Astrocyte of the spinal cord (primary cell): ENCODE data around the gene PARP16.

Experiments used
- DNase-seq: peaks from one replicate; pipeline ENCODE4 v3.0.0; 2011; ENCODE audit warnings: low read depth, low spot score
- H3K4me3 ChIP-seq: 2 replicates; pipeline ENCODE4 v1.5.1; 2011; ENCODE audit warnings: low read depth, mild to moderate bottlenecking, low read length, moderate library complexity
- CTCF ChIP-seq: IDR thresholded peaks from 2 replicates; pipeline ENCODE4 v1.5.1; 2012; ENCODE audit warnings: low read depth, mild to moderate bottlenecking, low read length, inconsistent platforms
- in situ Hi-C: cut with HindIII; loops from 2 replicates; pipeline ENCODE4 v1.10.0; 2017; ENCODE audit warnings: low sequenced_read_pairs

PARP16 gene

GRCh38 chr15:65332391-65333147 is 45.9 kb upstream of the PARP16 start:
- in situ Hi-C loops, result no loop called here
- no peak for DNase-seq
- no peak for TF ChIP-seq CTCF
- H3K4me3 ChIP-seq, result no peak overlapping the region

GRCh38 chr15:65331811-65332210 is 45.1 kb upstream of the PARP16 start:
- no peak for DNase-seq
- in situ Hi-C loops, result no loop called here
- no peak overlapping the region for H3K4me3 ChIP-seq
- TF ChIP-seq CTCF, result no peak

- in situ Hi-C loops, result no loop called here
- DNase-seq, result no peak
- no peak for TF ChIP-seq CTCF
- no peak overlapping the region for H3K4me3 ChIP-seq
Observed at GRCh38 chr15:65330934-65331645, 44.4 kb upstream of the PARP16 start.

GRCh38 chr15:65329984-65330735 is 43.5 kb upstream of the PARP16 start:
- no peak for DNase-seq
- TF ChIP-seq CTCF, result no peak
- in situ Hi-C loops, result no loop called here
- H3K4me3 ChIP-seq, result no peak overlapping the region

GRCh38 chr15:65329288-65329983 is 42.8 kb upstream of the PARP16 start:
- no peak for TF ChIP-seq CTCF
- no peak overlapping the region for H3K4me3 ChIP-seq
- in situ Hi-C loops, result no loop called here
- no peak for DNase-seq
